ENCODE measurements around the gene ADGRB3.

The ADGRB3 gene

DNA sequence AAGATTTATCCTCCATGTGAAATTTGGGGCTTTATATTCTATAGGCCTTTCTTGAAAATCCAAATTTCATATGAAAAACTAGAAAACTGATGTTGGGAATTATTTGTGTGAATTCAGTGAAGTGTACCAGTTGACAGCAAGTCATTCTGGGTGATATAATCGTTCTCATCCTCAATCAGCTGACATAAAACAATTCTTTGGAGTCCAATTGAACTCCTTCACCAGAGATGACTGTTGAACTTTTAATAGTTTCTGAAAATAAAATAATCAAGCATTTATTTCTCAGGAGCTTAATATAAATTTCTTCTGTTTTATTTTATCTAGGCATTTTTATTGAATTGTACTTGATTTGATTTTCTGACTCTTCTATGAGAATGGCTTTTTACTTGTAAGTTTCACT is 92.6 kb downstream of the ADGRB3 start:
- Histone ChIP-seq H3K36me3 (ENCODE audit: control insufficient read depth, insufficient read depth, low read length) (no peaks in the 10 kb centered on the region), H3K4me2 (ENCODE audit: low read length) (no peak overlapping the region), H3K9ac (no peak overlapping the region), H3K9me3 (ENCODE audit: control insufficient read depth, low read length) (no peaks in the 10 kb centered on the region), H2AFZ (no peak overlapping the region), H3K27me3 (ENCODE audit: control insufficient read depth, insufficient read depth, low read length) (no peaks in the 10 kb centered on the region), H3K4me3 (ENCODE audit: low read depth, low read length) (no peak overlapping the region), H3K27ac (no peak overlapping the region), H3K79me2 (no peaks in the 10 kb centered on the region), H3K4me1 (no peaks in the 10 kb centered on the region)
- TF ChIP-seq, protein P1, sequence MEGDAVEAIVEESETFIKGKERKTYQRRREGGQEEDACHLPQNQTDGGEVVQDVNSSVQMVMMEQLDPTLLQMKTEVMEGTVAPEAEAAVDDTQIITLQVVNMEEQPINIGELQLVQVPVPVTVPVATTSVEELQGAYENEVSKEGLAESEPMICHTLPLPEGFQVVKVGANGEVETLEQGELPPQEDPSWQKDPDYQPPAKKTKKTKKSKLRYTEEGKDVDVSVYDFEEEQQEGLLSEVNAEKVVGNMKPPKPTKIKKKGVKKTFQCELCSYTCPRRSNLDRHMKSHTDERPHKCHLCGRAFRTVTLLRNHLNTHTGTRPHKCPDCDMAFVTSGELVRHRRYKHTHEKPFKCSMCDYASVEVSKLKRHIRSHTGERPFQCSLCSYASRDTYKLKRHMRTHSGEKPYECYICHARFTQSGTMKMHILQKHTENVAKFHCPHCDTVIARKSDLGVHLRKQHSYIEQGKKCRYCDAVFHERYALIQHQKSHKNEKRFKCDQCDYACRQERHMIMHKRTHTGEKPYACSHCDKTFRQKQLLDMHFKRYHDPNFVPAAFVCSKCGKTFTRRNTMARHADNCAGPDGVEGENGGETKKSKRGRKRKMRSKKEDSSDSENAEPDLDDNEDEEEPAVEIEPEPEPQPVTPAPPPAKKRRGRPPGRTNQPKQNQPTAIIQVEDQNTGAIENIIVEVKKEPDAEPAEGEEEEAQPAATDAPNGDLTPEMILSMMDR (IDR thresholded peaks at IDR 0.05) = no peak

DNA sequence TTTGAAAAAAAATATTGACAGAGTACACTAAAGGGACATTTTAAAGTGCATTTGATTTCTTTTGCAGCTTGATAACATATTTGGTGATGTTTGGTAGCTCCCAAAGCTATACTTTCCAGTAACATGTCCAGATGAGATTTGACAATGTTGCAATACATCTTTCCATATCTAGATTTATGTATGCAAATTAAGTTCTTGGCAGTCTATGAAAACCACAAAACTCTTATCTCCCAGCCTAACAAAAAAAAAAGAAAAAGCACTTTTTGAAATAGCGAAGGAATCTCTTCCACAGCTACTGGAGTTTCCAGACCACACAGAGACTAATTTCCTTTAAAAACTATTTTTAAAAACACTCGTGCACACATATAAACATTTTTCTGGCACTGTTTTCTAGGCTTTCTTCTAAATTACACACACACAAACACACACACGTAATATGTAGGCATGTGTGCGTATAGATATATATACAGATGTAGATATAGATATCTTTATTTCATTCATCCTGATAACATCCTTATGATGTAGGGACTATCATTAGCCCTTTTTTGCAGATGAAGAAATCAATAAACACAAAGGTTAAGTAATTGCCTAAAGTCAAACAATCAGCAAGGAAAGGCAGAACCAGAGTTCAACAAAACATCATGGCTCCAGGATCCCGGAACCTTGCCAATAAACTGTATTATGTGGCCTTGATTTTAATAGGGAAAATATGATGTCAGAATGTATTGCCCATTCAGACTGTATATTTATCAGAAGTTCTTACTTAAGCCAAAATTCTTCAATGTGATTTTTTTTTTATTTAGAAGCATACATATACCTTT is 93.3 kb downstream of the ADGRB3 start:
- TF ChIP-seq, protein P1 (IDR thresholded peaks at IDR 0.05) = no peak
- no peaks in the 10 kb centered on the region for H3K4me1 ChIP-seq
- H3K79me2 ChIP-seq = no peaks in the 10 kb centered on the region
- H3K27me3 ChIP-seq (ENCODE audit: control insufficient read depth, insufficient read depth, low read length) = no peaks in the 10 kb centered on the region
- no peak overlapping the region for H3K4me3 ChIP-seq (ENCODE audit: low read depth, low read length)
- no peak overlapping the region for H3K9ac ChIP-seq
- no peak overlapping the region for H3K4me2 ChIP-seq (ENCODE audit: low read length)
- no peaks in the 10 kb centered on the region for H3K36me3 ChIP-seq (ENCODE audit: control insufficient read depth, insufficient read depth, low read length)
- no peak overlapping the region for H3K27ac ChIP-seq
- H3K9me3 ChIP-seq (ENCODE audit: control insufficient read depth, low read length) = no peaks in the 10 kb centered on the region
- no peak overlapping the region for H2AFZ ChIP-seq

DNA sequence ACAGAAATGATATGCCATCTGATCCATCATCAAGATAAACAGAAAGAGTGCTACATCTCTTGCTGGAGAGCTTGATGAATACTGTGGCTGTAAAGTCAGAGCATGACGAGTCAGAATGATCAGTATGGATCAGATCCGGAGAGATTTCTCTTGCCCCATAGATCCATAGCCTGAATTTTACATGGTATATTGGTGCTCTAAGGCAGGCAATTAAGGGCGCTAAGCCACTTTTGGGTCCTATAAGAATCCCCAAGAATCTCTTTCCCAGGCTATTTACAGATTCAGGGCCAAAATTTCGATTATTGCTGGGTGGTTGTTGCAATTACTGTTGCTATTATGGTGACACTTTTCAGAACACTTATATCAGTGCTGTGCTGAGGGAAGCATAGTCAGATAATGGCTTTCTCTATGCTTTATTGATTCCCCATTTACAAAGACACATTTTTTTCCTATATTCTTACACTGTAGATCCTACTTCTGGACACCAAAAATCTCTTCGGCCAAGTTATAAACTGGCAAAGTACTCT is 94.4 kb downstream of the ADGRB3 start:
- H2AFZ ChIP-seq = no peak overlapping the region
- H3K9ac ChIP-seq = no peak overlapping the region
- TF ChIP-seq, protein P1 (IDR thresholded peaks at IDR 0.05) = no peak
- no peak overlapping the region for H3K27ac ChIP-seq
- H3K36me3 ChIP-seq (ENCODE audit: control insufficient read depth, insufficient read depth, low read length) = no peaks in the 10 kb centered on the region
- H3K4me2 ChIP-seq (ENCODE audit: low read length) = no peak overlapping the region
- no peaks in the 10 kb centered on the region for H3K27me3 ChIP-seq (ENCODE audit: control insufficient read depth, insufficient read depth, low read length)
- no peak overlapping the region for H3K4me3 ChIP-seq (ENCODE audit: low read depth, low read length)
- no peaks in the 10 kb centered on the region for H3K9me3 ChIP-seq (ENCODE audit: control insufficient read depth, low read length)
- no peaks in the 10 kb centered on the region for H3K79me2 ChIP-seq
- H3K4me1 ChIP-seq = no peaks in the 10 kb centered on the region

DNA sequence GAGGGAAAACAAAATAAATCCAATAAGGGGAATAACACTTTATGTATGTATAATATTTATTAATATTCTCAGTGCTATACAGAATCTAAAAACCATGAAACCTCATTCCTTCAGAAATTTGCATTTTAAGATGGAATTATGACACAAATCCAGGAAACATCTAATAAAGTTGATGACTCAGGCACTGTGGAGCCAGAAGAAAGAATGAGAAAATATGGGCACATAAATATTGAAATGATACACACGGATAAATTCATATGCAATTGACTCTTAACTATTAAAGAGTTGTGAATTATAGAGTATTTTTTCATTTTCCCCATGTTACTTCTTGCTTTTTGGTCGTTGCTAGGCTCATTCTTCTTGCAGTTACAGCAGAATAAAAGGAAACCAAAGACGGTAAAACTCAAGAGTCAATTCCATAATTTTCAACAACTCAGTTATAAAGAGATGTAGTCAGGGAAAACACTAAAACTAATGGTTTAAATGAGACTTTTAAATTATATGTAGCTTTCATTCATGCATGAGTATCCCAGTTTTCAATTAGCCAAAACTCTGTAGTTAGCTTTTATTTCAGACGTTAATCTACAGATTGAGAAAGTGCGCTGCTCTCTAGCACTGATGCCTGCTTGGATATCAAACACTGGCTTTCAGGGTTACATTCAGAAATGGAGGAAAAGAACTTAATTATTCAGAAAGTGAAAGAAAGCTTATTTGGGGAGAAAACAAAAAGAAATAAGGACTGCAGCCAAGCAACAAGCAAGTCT is 95.4 kb downstream of the ADGRB3 start:
- Histone ChIP-seq H3K9me3 (ENCODE audit: control insufficient read depth, low read length) (no peaks in the 10 kb centered on the region), H3K4me3 (ENCODE audit: low read depth, low read length) (no peak overlapping the region), H3K36me3 (ENCODE audit: control insufficient read depth, insufficient read depth, low read length) (no peaks in the 10 kb centered on the region), H2AFZ (no peak overlapping the region), H3K79me2 (no peaks in the 10 kb centered on the region), H3K27me3 (ENCODE audit: control insufficient read depth, insufficient read depth, low read length) (no peaks in the 10 kb centered on the region), H3K9ac (no peak overlapping the region), H3K4me1 (no peaks in the 10 kb centered on the region), H3K4me2 (ENCODE audit: low read length) (no peak overlapping the region), H3K27ac (no peak overlapping the region)
- TF ChIP-seq, protein P1 (IDR thresholded peaks at IDR 0.05) = no peak
